GM23338 (cell line): ENCODE measurements around the gene CACNA1F. TPM values are rescaled to one million over a fixed set of nuclear protein-coding genes. Genes with fewer than 3 reads are reported as not detected.

Experiments
- ATAC-seq: fragments of 200-7000 bp; cut with Tn5 transposase; 3 replicates; pipeline ENCODE4 v1.9.1; 2020
- DNase-seq: peaks from one replicate; pipeline ENCODE4 v3.0.0-alpha.2; 2015; ENCODE audit warnings: low spot score
- H2AFZ ChIP-seq: fragments of 200-600 bp; sonication (generic); 2 replicates; pipeline ENCODE4 v1.8.0; 2016; ENCODE audit warnings: antibody characterized with exemption, mild to moderate bottlenecking, moderate library complexity
- H3F3A ChIP-seq: fragments of 200-600 bp; sonication (generic); replicated peaks from 2 replicates; pipeline ENCODE4 v1.8.0; 2017; ENCODE audit warnings: antibody characterized with exemption, mixed run types, low read depth
- H3K27ac ChIP-seq: fragments of 200-600 bp; sonication (generic); 2 replicates; pipeline ENCODE4 v1.6.1; 2016; ENCODE audit warnings: low read depth
- H3K27me3 ChIP-seq: fragments of 200-600 bp; sonication (generic); 2 replicates; pipeline ENCODE4 v1.8.0; 2016; ENCODE audit warnings: mild to moderate bottlenecking, mixed run types, moderate library complexity; ENCODE audit not compliant: insufficient read depth
- H3K36me3 ChIP-seq: fragments of 200-600 bp; sonication (generic); 2 replicates; pipeline ENCODE4 v1.8.0; 2016; ENCODE audit warnings: mild to moderate bottlenecking; ENCODE audit not compliant: insufficient read depth
- H3K4me1 ChIP-seq: fragments of 200-600 bp; sonication (generic); 2 replicates; pipeline ENCODE4 v1.8.0; 2016; ENCODE audit warnings: mild to moderate bottlenecking, moderate library complexity; ENCODE audit not compliant: insufficient read depth
- H3K4me2 ChIP-seq: fragments of 200-600 bp; sonication (generic); 2 replicates; pipeline ENCODE4 v1.7.1; 2017; ENCODE audit warnings: mixed run types
- H3K4me3 ChIP-seq: fragments of 200-600 bp; sonication (generic); 2 replicates; pipeline ENCODE4 v1.6.1; 2016; ENCODE audit warnings: mixed run types
- H3K79me2 ChIP-seq: fragments of 200-600 bp; sonication (generic); replicated peaks from 2 replicates; pipeline ENCODE4 v1.8.0; 2017; ENCODE audit warnings: mild to moderate bottlenecking; ENCODE audit not compliant: insufficient read depth
- H3K9me2 ChIP-seq: fragments of 200-600 bp; sonication (generic); 2 replicates; pipeline ENCODE4 v1.8.0; 2017; ENCODE audit not compliant: insufficient read depth
- H4K20me1 ChIP-seq: fragments of 200-600 bp; sonication (generic); replicated peaks from 2 replicates; pipeline ENCODE4 v1.8.0; 2017; ENCODE audit warnings: mild to moderate bottlenecking; ENCODE audit not compliant: insufficient read depth
- H3K27ac Mint-ChIP-seq: 2 replicates; pipeline ENCODE4 v1.8.0; 2020; ENCODE audit warnings: inconsistent platforms, mild to moderate bottlenecking, moderate library complexity, mixed read lengths
- H3K27me3 Mint-ChIP-seq: 3 replicates; pipeline ENCODE4 v1.8.0; 2022; ENCODE audit warnings: low read depth, mild to moderate bottlenecking, moderate library complexity, mixed read lengths, inconsistent platforms; ENCODE audit not compliant: insufficient read depth, poor library complexity
- H3K36me3 Mint-ChIP-seq: 3 replicates; pipeline ENCODE4 v1.8.0; 2021; ENCODE audit warnings: low read depth, mild to moderate bottlenecking, inconsistent platforms, moderate library complexity, mixed read lengths
- H3K4me1 Mint-ChIP-seq: 3 replicates; pipeline ENCODE4 v1.8.0; 2020; ENCODE audit warnings: mild to moderate bottlenecking, inconsistent platforms, mixed read lengths
- H3K4me3 Mint-ChIP-seq: 3 replicates; pipeline ENCODE4 v1.8.0; 2021; ENCODE audit warnings: moderate library complexity, mild to moderate bottlenecking, inconsistent platforms, mixed read lengths
- H3K9me3 Mint-ChIP-seq: 3 replicates; pipeline ENCODE4 v1.8.0; 2020; ENCODE audit warnings: moderate library complexity, mild to moderate bottlenecking, inconsistent platforms, mixed read lengths
- CTCF ChIP-seq, 2 experiments: fragments of 200-600 bp in 1 of 2; sonication (generic) in 1 of 2; conservative IDR thresholded peaks; 2 replicates each; pipeline versions ENCODE4 v1.5.1 to v1.6.1; 2016 to 2017; ENCODE audit warnings: antibody characterized with exemption in 2 of 2, low read depth in 2 of 2, mild to moderate bottlenecking in 2 of 2, moderate library complexity in 1 of 2
- ETS1 ChIP-seq: IDR thresholded peaks from 2 replicates; pipeline ENCODE4 v1.6.1; 2016; ENCODE audit warnings: antibody characterized with exemption
- EZH2 ChIP-seq: fragments of 200-600 bp; sonication (generic); IDR thresholded peaks from one replicate; pipeline ENCODE4 v1.8.0; 2017; ENCODE audit warnings: antibody characterized with exemption, mild to moderate bottlenecking, low read depth; ENCODE audit not compliant: unreplicated experiment
- EZH2phosphoT487 ChIP-seq: fragments of 200-600 bp; sonication (generic); IDR thresholded peaks from one replicate; pipeline ENCODE4 v1.8.1; 2018; ENCODE audit warnings: antibody characterized with exemption; ENCODE audit not compliant: unreplicated experiment
- NANOG ChIP-seq: IDR thresholded peaks from 2 replicates; pipeline ENCODE4 v1.6.1; 2016; ENCODE audit warnings: antibody characterized with exemption, borderline replicate concordance
- POLR2AphosphoS5 ChIP-seq: IDR thresholded peaks from 2 replicates; pipeline ENCODE4 v1.6.1; 2016; ENCODE audit warnings: antibody characterized with exemption, low read depth
- ZNF331 ChIP-seq: fragments of 250-450 bp; sonication (Bioruptor Pico); IDR thresholded peaks from 2 replicates; pipeline ENCODE4 v1.5.0; 2020; ENCODE audit warnings: low read depth, mild to moderate bottlenecking, moderate library complexity
- ZNF462 ChIP-seq: fragments of 250-450 bp; sonication (Bioruptor Pico); IDR thresholded peaks from 2 replicates; pipeline ENCODE4 v1.5.0; 2020; ENCODE audit warnings: mild to moderate bottlenecking, moderate library complexity
- polyA plus RNA-seq: library from polyadenylated mRNA; unstranded; fragments of >200 nt; fragmentation: Nextera tagmentation; extraction: Ambion mirVana; gene quantifications from 2 replicates; pipeline ENCODE4 v1.2.1, GENCODE V29; 2016
- total RNA-seq: library from RNA; depleted of rRNA; stranded (reverse); fragments of >200 nt; shearing (Covaris generic); gene quantifications from 2 replicates; pipeline ENCODE4 v1.2.3, GENCODE V29; 2014

CACNA1F gene
- total and polyA plus RNA-seq, 2 experiments from 2014 or later = 0.44 to 0.90 TPM

GRCh38 chrX:49214416-49214815 lies 18.7 kb downstream of the CACNA1F start (continued):
- TF ChIP-seq ZNF462 (CRISPR knock-in tag) (no peak), ZNF331 (CRISPR knock-in tag) (no peak), NANOG (no peak), ETS1 (no peak)

GRCh38 chrX:49212861-49213260 lies 20.3 kb downstream of the CACNA1F start:
- Histone ChIP-seq H3F3A (no peaks in the 10 kb centered on the region), H3K36me3 (no peaks in the 10 kb centered on the region), H3K27me3 (no peaks in the 10 kb centered on the region), H3K4me3 (no peak overlapping the region), H3K4me1 (no peaks in the 10 kb centered on the region; the same call in 1 of the 2 replicates), H3K9me2 (no peaks in the 10 kb centered on the region), H3K4me2 (no peak overlapping the region), H3K79me2 (no peaks in the 10 kb centered on the region), H3K27ac (no peak overlapping the region), H4K20me1 (no peaks in the 10 kb centered on the region), H2AFZ (no peak overlapping the region)
- Mint-ChIP-seq H3K9me3 (no peaks in the 10 kb centered on the region), H3K27me3 (peaks cover 2% of the 10 kb centered on the region), H3K36me3 (no peaks in the 10 kb centered on the region), H3K4me3 (no peak overlapping the region), H3K27ac (no peak overlapping the region), H3K4me1 (no peaks in the 10 kb centered on the region; the same call in 2 of the 3 replicates)
- no peak for ATAC-seq
- DNase-seq = no peak
- TF ChIP-seq ZNF331 (CRISPR knock-in tag) (no peak), POLR2AphosphoS5 (no peak), ETS1 (no peak), CTCF (conservative IDR thresholded peaks at IDR 0.05; ENCODE audit: low read depth in 2 of 2) (no peak), NANOG (no peak), EZH2 (no peak), EZH2phosphoT487 (no peak)
